T follicular helper cell (primary cell): ENCODE results near the gene ZFTA.

Experiments used
- DNase-seq: peaks from one replicate; pipeline ENCODE4 v3.0.0-alpha.2; 2020; ENCODE audit warnings: low read depth

The ZFTA gene

DNA sequence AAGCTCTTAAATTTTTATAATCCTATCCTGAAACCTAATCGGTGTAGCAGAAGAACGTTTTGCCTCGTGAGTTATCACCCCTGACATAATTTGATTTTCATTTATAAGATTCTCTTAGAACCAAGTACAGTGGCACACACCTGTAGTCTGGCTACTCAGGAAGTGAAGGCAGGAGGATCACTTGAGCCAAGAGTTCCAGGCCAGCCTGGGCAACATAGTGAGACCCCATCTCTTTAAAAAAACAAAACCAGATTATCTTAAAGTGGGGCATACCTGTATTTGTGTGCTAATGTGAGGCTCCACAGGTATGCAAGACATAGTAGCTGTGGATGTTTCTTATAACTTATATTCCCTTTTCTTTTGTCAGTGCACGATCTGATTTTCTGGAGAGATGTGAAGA lies 19.0 kb downstream of the ZFTA start:
- no peak for DNase-seq

DNA sequence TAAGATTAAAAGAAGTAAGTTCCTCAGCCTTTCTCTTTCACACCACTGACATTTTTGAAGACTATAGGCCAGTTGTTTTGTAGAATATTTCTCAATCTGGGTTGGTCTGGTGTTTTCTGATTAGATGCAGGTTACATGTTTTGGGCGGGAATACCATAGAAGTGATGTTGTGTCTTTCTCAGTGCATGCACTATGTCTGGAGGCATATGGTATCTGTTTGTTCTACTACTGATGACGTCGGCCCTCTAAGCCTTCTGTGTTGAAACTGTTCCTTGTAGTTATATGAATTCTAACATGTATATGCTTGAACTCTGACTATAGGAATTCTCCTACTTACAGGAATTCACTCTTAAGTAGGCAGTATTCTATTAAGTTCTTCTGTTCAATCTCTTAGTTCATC lies 21.6 kb downstream of the ZFTA start:
- no peak for DNase-seq

DNA sequence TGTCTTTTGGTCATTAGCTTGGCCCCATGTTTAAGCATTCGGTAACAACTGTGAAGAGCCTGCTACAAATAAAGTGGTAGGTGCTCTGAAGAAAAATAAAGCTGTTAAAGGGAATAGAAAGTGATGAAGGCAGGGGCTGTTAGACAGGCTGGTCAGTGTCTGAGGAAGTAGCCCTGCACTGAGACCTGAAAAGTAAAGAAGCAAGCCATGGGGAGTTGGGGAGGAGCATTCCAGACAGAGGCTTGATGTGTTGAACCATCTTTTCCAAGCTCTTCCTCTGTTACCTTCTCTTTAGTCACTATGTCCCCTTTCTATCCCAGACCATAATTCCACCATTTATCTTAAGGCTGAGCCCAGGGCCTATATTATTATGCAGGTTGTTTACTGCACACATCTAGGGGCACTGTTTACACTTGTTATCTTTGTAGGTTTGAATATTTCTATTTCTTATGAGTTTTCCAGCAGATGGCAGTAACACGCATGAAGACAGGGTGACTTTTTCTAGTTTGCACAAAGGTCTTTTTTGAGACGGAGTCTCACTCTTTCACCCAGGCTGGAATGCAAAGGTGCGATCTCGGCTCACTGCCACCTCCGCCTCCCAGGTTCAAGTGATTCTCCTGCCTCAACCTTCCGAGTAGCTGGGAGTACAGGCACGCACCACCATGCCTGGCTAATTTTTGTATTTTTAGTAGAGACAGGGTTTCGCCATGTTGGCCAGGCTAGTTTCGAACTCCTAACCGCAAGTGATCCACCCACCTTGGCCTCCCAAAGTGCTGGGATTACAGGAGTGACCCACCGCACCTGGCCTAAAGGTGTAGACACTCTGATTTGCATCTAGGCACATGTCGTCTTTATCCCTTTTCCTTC lies 23.0 kb downstream of the ZFTA start:
- no peak for DNase-seq

DNA sequence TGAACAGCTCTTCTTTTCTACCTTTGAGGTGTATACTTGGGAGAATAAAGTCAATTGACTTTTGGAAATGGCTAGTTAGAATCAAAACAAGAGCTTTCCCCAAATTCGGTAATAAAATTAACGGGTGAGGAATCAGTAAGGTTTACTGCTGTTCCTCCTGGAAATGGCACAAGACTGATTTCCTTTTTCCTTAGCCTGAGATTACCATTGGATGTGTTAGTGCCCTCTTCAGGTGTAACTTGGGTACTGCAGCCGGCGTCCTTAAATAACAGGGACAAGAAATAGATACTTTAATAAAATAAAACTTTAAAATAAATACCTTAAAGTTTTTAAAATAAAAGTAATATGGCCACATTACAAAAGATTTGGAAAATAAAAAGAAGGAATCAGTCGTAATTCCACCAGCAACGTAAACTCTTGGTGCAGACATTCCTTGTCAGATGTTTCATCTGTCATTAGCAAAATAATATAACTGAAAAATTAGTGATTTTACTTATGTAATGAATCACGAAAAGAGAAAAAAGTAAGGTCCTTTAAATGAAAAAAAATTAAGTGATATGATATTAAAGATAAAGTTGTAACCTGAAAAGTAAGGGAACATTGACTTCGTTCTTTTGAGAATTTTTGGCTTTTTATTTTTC lies 29.7 kb downstream of the ZFTA start:
- DNase-seq = peak; percentile 51

DNA sequence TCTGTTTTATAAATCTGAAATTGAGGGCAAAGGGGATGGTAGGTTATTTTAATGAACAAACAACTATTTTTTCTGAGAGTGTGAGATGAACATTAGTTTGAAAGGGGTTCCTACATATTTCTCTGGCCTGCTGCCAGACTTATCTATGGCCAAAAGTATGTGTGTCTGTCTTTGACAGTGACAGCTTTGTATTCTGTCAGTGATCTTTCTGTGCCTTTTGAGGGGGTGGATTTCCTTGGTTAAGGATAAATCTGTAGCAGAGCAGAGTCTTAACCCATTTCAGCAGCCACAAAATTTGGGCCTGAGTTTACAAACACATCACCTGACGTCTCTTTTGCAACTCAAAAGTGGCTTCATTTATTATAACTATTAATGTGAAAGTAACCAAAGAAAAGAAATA lies 30.9 kb downstream of the ZFTA start:
- no peak for DNase-seq

DNA sequence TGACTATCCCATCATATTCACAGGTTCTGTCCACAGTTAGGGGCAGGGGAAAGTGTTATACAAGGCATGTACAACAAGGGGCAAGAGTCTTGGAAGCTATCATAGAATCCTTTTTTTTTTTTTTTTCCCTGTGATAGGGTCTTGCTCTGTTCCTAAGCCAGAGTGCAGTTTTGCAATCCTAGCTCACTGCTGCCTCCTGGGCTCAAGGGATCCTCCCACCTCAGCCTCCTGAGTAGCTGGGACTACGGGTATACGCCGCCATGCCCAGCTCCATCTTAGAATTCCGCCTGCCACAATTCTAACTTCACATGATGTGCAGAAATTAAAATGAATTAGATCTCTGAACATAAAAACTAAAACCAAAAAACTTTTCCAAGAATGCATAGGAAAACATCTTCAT lies 31.7 kb downstream of the ZFTA start:
- no peak for DNase-seq

DNA sequence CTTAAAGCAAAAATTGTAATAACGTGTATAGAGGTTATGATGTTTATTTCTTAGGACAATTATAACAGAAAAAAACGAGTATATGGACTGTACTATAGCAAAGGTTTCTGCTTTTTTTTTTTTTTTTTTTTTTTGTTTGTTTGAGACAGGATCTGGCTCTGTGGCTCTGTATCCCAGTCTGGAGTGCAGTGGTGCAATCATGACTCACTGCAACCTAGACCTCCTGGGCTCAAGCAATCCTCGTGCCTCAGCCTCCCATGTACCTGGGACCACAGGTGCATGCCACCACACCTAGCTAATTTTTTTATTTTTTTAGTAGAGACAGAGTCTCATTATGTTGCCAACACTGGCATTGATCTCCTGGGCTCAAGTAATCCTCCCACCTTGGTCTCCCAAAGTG lies 39.2 kb downstream of the ZFTA start:
- DNase-seq = no peak

DNA sequence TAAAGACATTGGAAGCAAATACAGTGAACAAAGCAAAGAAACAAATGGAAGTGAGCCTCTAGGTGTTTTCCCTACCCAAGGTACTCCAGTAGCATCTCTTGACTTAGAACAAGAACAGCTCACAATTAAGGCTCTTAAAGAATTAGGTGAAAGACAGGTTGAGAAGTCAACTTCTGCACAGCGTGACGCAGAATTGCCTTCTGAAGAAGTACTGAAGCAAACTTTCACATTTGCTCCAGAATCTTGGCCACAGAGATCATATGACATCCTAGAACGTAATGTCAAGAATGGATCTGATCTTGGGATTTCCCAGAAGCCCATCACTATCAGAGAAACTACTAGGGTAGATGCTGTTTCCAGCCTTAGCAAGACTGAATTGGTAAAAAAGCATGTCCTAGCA lies 48.0 kb downstream of the ZFTA start:
- no peak for DNase-seq

DNA sequence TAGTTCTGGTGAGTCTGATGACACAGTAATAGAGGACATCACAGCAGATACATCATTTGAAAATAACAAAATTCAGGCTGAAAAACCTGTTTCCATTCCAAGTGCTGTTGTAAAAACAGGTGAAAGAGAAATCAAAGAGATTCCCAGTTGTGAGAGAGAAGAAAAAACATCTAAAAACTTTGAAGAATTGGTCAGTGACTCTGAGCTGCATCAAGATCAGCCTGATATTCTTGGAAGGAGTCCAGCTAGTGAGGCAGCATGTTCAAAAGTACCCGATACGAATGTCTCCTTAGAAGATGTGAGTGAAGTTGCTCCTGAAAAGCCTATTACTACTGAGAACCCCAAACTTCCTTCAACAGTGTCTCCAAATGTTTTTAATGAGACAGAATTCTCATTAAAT lies 48.6 kb downstream of the ZFTA start:
- DNase-seq = no peak

DNA sequence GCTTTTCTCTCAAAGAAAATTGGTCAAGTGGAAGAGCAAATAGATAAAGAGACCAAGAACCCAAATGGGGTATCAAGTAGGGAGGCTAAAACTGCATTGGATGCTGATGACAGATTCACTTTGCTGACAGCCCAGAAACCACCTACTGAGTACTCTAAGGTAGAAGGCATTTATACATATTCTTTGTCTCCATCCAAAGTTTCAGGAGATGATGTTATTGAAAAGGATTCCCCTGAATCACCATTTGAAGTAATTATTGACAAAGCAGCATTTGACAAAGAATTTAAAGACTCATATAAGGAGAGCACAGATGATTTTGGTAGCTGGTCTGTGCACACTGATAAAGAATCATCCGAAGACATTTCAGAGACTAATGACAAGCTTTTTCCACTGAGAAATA lies 49.6 kb downstream of the ZFTA start:
- DNase-seq = no peak
